Endodermal cell (in vitro differentiated cells): ENCODE data around the gene PXN. TPM values are rescaled to one million over a fixed set of nuclear protein-coding genes. Genes with fewer than 3 reads are reported as not detected.

Source experiments
- DNase-seq: peaks from one replicate; pipeline ENCODE4 v3.0.0-alpha.2; 2017
- H3K27ac ChIP-seq: 2 replicates; pipeline ENCODE4 v1.5.1; 2013; ENCODE audit warnings: mild to moderate bottlenecking, low read depth, low read length, moderate library complexity
- H3K27me3 ChIP-seq: 2 replicates; pipeline ENCODE4 v1.6.1; 2013; ENCODE audit warnings: mild to moderate bottlenecking, low read length, moderate library complexity; ENCODE audit not compliant: insufficient read depth, control insufficient read depth, poor library complexity, severe bottlenecking
- H3K36me3 ChIP-seq: 2 replicates; pipeline ENCODE4 v1.7.0; 2013; ENCODE audit warnings: mild to moderate bottlenecking, low read length, moderate library complexity; ENCODE audit not compliant: control insufficient read depth, insufficient read depth
- H3K4me1 ChIP-seq: one replicate; pipeline ENCODE4 v1.7.0; 2013; ENCODE audit warnings: low read length; ENCODE audit not compliant: control insufficient read depth, insufficient read depth
- H3K4me3 ChIP-seq: 2 replicates; pipeline ENCODE4 v1.5.1; 2013; ENCODE audit warnings: mild to moderate bottlenecking, low read length, moderate library complexity
- H3K9ac ChIP-seq: 2 replicates; pipeline ENCODE4 v1.6.1; 2013; ENCODE audit warnings: mild to moderate bottlenecking, low read length, moderate library complexity; ENCODE audit not compliant: poor library complexity, severe bottlenecking; ENCODE audit errors: extremely low read depth
- H3K9me3 ChIP-seq: 2 replicates; pipeline ENCODE4 v1.6.1; 2013; ENCODE audit warnings: mild to moderate bottlenecking, low read length, moderate library complexity; ENCODE audit not compliant: control insufficient read depth
- H3K27ac Mint-ChIP-seq: 2 replicates; pipeline ENCODE4 v1.8.0; 2020; ENCODE audit warnings: mixed read lengths
- H3K27me3 Mint-ChIP-seq: 2 replicates; pipeline ENCODE4 v1.8.0; 2021; ENCODE audit warnings: mild to moderate bottlenecking, mixed read lengths; ENCODE audit not compliant: insufficient read depth
- H3K36me3 Mint-ChIP-seq: 2 replicates; pipeline ENCODE4 v1.8.0; 2020; ENCODE audit warnings: low read depth, mixed read lengths
- H3K4me1 Mint-ChIP-seq: 2 replicates; pipeline ENCODE4 v1.8.0; 2020; ENCODE audit warnings: mixed read lengths
- H3K4me3 Mint-ChIP-seq: 2 replicates; pipeline ENCODE4 v1.8.0; 2020; ENCODE audit warnings: mild to moderate bottlenecking, moderate library complexity, mixed read lengths
- H3K9me3 Mint-ChIP-seq: 2 replicates; pipeline ENCODE4 v1.8.0; 2020; ENCODE audit warnings: mild to moderate bottlenecking, mixed read lengths
- CTCF ChIP-seq: fragments of 200-600 bp; sonication (generic); conservative IDR thresholded peaks from 2 replicates; pipeline ENCODE4 v1.5.0; 2021; ENCODE audit warnings: antibody characterized with exemption, mild to moderate bottlenecking
- WGBS, 2 experiments: methylation state at CpG; one replicate each; pipeline versions ENCODE4 v1.1.5 to v1.1.7; 2013; ENCODE audit warnings: missing lambda C conversion rate in 2 of 2, mixed read lengths in 1 of 2; ENCODE audit not compliant: insufficient coverage in 1 of 2, insufficient read length in 1 of 2; 5-methylcytosine and 5-hydroxymethylcytosine counted together
- total RNA-seq, 2 donors: library from RNA; stranded (reverse); fragmentation: NEBNext Ultra II Directional in 1 of 2; extraction: Animal tissue kit (Norgen Biotek cat#: 25700) in 1 of 2; gene quantifications; 2 replicates in 1 of 2; 3 replicates in 1 of 2; pipeline ENCODE4 v1.2.1, GENCODE V29; 2021

The PXN gene
- total RNA-seq, 2 donors from 2014 or later = 58.4 to 92.7 TPM

GRCh38 chr12:120276734-120277133 lies 11.2 kb upstream of the PXN start:
- H3K27ac ChIP-seq = no peak overlapping the region
- H3K4me3 Mint-ChIP-seq = no peak overlapping the region
- no peak overlapping the region for H3K27ac Mint-ChIP-seq
- TF ChIP-seq CTCF = no peak
- H3K9me3 Mint-ChIP-seq = peaks cover 25% of the 10 kb centered on the region
- WGBS, 2 experiments = 93 to 97% methylated on average over 4 to 6 of the region's 6 CpGs
- H3K4me1 Mint-ChIP-seq = no peaks in the 10 kb centered on the region
- no peaks in the 10 kb centered on the region for H3K4me1 ChIP-seq
- no peak for DNase-seq
- H3K4me3 ChIP-seq = no peak overlapping the region
- H3K9ac ChIP-seq = no peak overlapping the region
- H3K27me3 ChIP-seq = no peaks in the 10 kb centered on the region
- no peaks in the 10 kb centered on the region for H3K27me3 Mint-ChIP-seq
- no peaks in the 10 kb centered on the region for H3K36me3 ChIP-seq
- no peaks in the 10 kb centered on the region for H3K9me3 ChIP-seq
- H3K36me3 Mint-ChIP-seq = peaks cover 4% of the 10 kb centered on the region

DNA sequence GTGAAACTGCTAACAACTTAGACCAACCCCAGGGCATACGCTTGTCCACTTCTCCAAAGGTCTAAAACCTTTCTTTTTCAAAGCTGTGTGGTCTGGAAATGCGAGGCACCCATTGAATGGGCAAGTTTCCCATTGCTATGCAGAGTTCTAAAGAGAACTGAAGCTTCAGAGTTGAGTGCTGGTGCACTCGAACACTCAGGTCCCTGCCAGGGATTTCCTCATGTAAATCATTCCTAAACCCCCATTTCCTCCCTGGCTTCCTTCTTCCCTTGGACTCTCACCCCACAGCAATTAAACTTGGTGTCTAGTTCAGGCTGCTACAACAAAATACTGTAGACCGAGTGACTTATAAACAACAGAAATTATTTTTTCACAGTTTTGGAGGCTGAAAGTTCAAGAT lies 2.2 kb upstream of the PXN start:
- no peak for DNase-seq
- WGBS, 2 experiments = 83 to 84% methylated on average over 4 of the region's 4 CpGs
- Histone ChIP-seq H3K9me3 (no peaks in the 10 kb centered on the region), H3K4me1 (peaks cover 12% of the 10 kb centered on the region), H3K27me3 (no peaks in the 10 kb centered on the region), H3K4me3 (no peak overlapping the region), H3K36me3 (no peaks in the 10 kb centered on the region), H3K27ac (no peak overlapping the region), H3K9ac (no peak overlapping the region)
- H3K9me3 Mint-ChIP-seq = no peaks in the 10 kb centered on the region
- H3K27ac Mint-ChIP-seq = peak overlapping the region; percentile 35
- no peak overlapping the region for H3K4me3 Mint-ChIP-seq
- peaks cover 21% of the 10 kb centered on the region for H3K4me1 Mint-ChIP-seq
- no peak for TF ChIP-seq CTCF
- no peaks in the 10 kb centered on the region for H3K27me3 Mint-ChIP-seq
- no peaks in the 10 kb centered on the region for H3K36me3 Mint-ChIP-seq

GRCh38 chr12:120266180-120266870 lies 795 bp upstream of the PXN start:
- Mint-ChIP-seq H3K9me3 (no peaks in the 10 kb centered on the region), H3K27me3 (no peaks in the 10 kb centered on the region), H3K36me3 (no peaks in the 10 kb centered on the region), H3K27ac (no peak overlapping the region), H3K4me3 (peak overlapping the region; percentile 85), H3K4me1 (peaks cover 25% of the 10 kb centered on the region)
- no peak for TF ChIP-seq CTCF
- no peak overlapping the region for H3K9ac ChIP-seq
- peaks cover 17% of the 10 kb centered on the region for H3K4me1 ChIP-seq
- H3K9me3 ChIP-seq = no peaks in the 10 kb centered on the region
- H3K27ac ChIP-seq = no peak overlapping the region
- H3K4me3 ChIP-seq = no peak overlapping the region
- no peaks in the 10 kb centered on the region for H3K27me3 ChIP-seq
- WGBS, 2 experiments = 79 to 86% methylated on average over 4 to 7 of the region's 8 CpGs
- no peaks in the 10 kb centered on the region for H3K36me3 ChIP-seq
- DNase-seq = no peak
